GM12878 (cell line): ENCODE measurements around the gene CNNM2. TPM values are rescaled to one million over a fixed set of nuclear protein-coding genes. Genes with fewer than 3 reads are reported as not detected.
"Not testable (repeated sequence)": the region's sequence is repeated elsewhere in the genome, so short reads cannot be mapped to it uniquely, and the experiment has no call there.

ENCODE experiments used
- ATAC-seq: fragments of 200-7000 bp; cut with Tn5 transposase; 3 replicates; pipeline ENCODE4 v1.9.1; 2020; ENCODE audit warnings: mild to moderate bottlenecking, moderate library complexity
- BruUV-seq: library from RNA; stranded (reverse); fragments of 400-500 nt; replicated peaks from 2 replicates; lab custom pipeline; 2021; lab: Mats Ljungman, UMichigan
- CTCF ChIA-PET: fragments of 300-600 bp; sonication (Branson Sonifier 250); formaldehyde crosslinking; extraction: SDS; loops from one replicate; lab custom pipeline; 2021; ENCODE audit warnings: inconsistent platforms; lab: Yijun Ruan, JAX
- POLR2A ChIA-PET: fragments of 350-600 bp; formaldehyde crosslinking; extraction: SDS; loops from one replicate; lab custom pipeline; 2021; ENCODE audit warnings: inconsistent platforms; lab: Charles Lee
- RAD21 ChIA-PET: fragments of 300-600 bp; sonication (Branson Sonifier 250); formaldehyde crosslinking; loops from one replicate; lab custom pipeline; 2023; ENCODE audit warnings: antibody characterized with exemption; ENCODE audit not compliant: unreplicated experiment; lab: Charles Lee
- SMC1A ChIA-PET: fragments of 300-600 bp; sonication (Branson Sonifier 250); formaldehyde crosslinking; loops from one replicate; lab custom pipeline; 2023; ENCODE audit not compliant: unreplicated experiment, uncharacterized antibody; lab: Charles Lee
- DNase-seq: peaks from one replicate; pipeline ENCODE4 v3.0.0-alpha.2; 2011; ENCODE audit warnings: low read depth, low spot score
- FAIRE-seq: peaks from 3 replicates; lab custom pipeline; 2011; peaks lifted over from hg19 to GRCh38; lab: Jason Lieb, UNC
- H2AFZ ChIP-seq: 2 replicates; pipeline ENCODE4 v1.6.0; 2011; ENCODE audit warnings: low read depth, low read length, control low read depth; ENCODE audit not compliant: control insufficient read depth
- H3K27ac ChIP-seq: 2 replicates; pipeline ENCODE4 v1.5.1; 2011; ENCODE audit warnings: control low read depth; ENCODE audit not compliant: control insufficient read depth, insufficient read depth
- H3K27me3 ChIP-seq, 2 experiments: replicated peaks in 1 of 2; 2 replicates each; pipeline versions ENCODE4 v1.6.0 to v1.6.1; 2011; ENCODE audit warnings: low read length in 1 of 2; ENCODE audit not compliant: control insufficient read depth in 2 of 2, insufficient read depth in 2 of 2
- H3K36me3 ChIP-seq, 2 experiments: 2 replicates each; pipeline ENCODE4 v1.5.1; 2011; ENCODE audit warnings: low read length in 1 of 2; ENCODE audit not compliant: control insufficient read depth in 2 of 2, insufficient read depth in 2 of 2
- H3K4me1 ChIP-seq: 2 replicates; pipeline ENCODE4 v1.6.1; 2011; ENCODE audit warnings: mild to moderate bottlenecking, low read length, moderate library complexity, mixed read lengths; ENCODE audit not compliant: control insufficient read depth, insufficient read depth
- H3K4me2 ChIP-seq: 2 replicates; pipeline ENCODE4 v1.6.0; 2011; ENCODE audit warnings: control low read depth; ENCODE audit not compliant: control insufficient read depth, insufficient read depth
- H3K4me3 ChIP-seq: fragments of 200-600 bp; sonication (generic); 2 replicates; pipeline ENCODE4 v1.5.1; 2016
- H3K79me2 ChIP-seq: 2 replicates; pipeline ENCODE4 v1.6.0; 2011; ENCODE audit warnings: low read length; ENCODE audit not compliant: control insufficient read depth, insufficient read depth
- H3K9ac ChIP-seq: 2 replicates; pipeline ENCODE4 v1.8.0; 2011; ENCODE audit warnings: low read length, control low read depth, mixed read lengths; ENCODE audit not compliant: control insufficient read depth, insufficient read depth
- H3K9me3 ChIP-seq: replicated peaks from 3 replicates; pipeline ENCODE4 v1.5.1; 2011; ENCODE audit warnings: mild to moderate bottlenecking, low read length; ENCODE audit not compliant: control insufficient read depth, insufficient read depth
- H4K20me1 ChIP-seq: 2 replicates; pipeline ENCODE4 v1.6.0; 2011; ENCODE audit not compliant: control insufficient read depth, insufficient read depth
- BMI1 ChIP-seq: fragments of 450-650 bp; IDR thresholded peaks from 2 replicates; pipeline ENCODE4 v1.6.1; 2016; ENCODE audit warnings: mild to moderate bottlenecking, moderate library complexity, borderline replicate concordance
- BRCA1 ChIP-seq: IDR thresholded peaks from 2 replicates; pipeline ENCODE4 v1.6.1; 2011; ENCODE audit warnings: low read depth, low read length, improper control_type of control experiment
- CHD2 ChIP-seq: IDR thresholded peaks from 2 replicates; pipeline ENCODE4 v1.6.1; 2011; ENCODE audit warnings: low read depth, low read length, improper control_type of control experiment, borderline replicate concordance
- CREB1 ChIP-seq: IDR thresholded peaks from 2 replicates; pipeline ENCODE4 v1.6.1; 2012; ENCODE audit warnings: low read depth, mild to moderate bottlenecking, inconsistent platforms
- EZH2 ChIP-seq: IDR thresholded peaks from 2 replicates; pipeline ENCODE4 v1.6.1; 2012; ENCODE audit warnings: low read depth, mild to moderate bottlenecking, control low read depth, inconsistent platforms, low read length, borderline replicate concordance; ENCODE audit not compliant: control insufficient read depth
- HDAC2 ChIP-seq: fragments of 200-600 bp; sonication (generic); IDR thresholded peaks from 2 replicates; pipeline ENCODE4 v1.6.1; 2017
- JUNB ChIP-seq: IDR thresholded peaks from 2 replicates; pipeline ENCODE4 v1.6.1; 2016; ENCODE audit warnings: antibody characterized with exemption, mild to moderate bottlenecking
- SUZ12 ChIP-seq: fragments of 200-600 bp; sonication (generic); IDR thresholded peaks from one replicate; pipeline ENCODE4 v1.6.1; 2018; ENCODE audit warnings: antibody characterized with exemption, mild to moderate bottlenecking; ENCODE audit not compliant: unreplicated experiment
- TBL1XR1 ChIP-seq: IDR thresholded peaks from 2 replicates; pipeline ENCODE4 v1.6.1; 2012; ENCODE audit warnings: low read depth, low read length, improper control_type of control experiment
- WGBS: methylation state at CpG from one replicate; pipeline ENCODE4 v1.1.6; 2016; ENCODE audit warnings: low lambda C conversion rate; ENCODE audit not compliant: insufficient replicate concordance, insufficient coverage; ENCODE audit errors: missing lambda C conversion rate; 5-methylcytosine and 5-hydroxymethylcytosine counted together
- in situ Hi-C: fragments of 300-500 bp; cut with MboI; formaldehyde crosslinking; loops from 9 replicates; pipeline ENCODE4 v1.14.3; 2018; ENCODE audit warnings: mixed read lengths
- intact Hi-C: fragments of 100-400 bp; cut with micrococcal nuclease; formaldehyde crosslinking; loops from one replicate; pipeline ENCODE4 v1.14.2; 2022; ENCODE audit not compliant: unreplicated experiment
- polyA plus RNA-seq, 11 experiments: library from polyadenylated mRNA; depleted of rRNA in 4 of 11; unstranded in 6 of 11; stranded (reverse) in 5 of 11; fragments of >200 nt; fragmentation: Nextera tagmentation in 4 of 11; fragmentation: Illumina TruSeq in 1 of 11; extraction: Ambion mirVana in 4 of 11; extraction: Trizol in 1 of 11; gene quantifications; 1 replicate in 1 of 11; 2 replicates in 10 of 11; pipeline versions ENCODE4 v1.2.1 to v1.2.3, GENCODE V29; 2011 to 2016; ENCODE audit warnings: inconsistent platforms in 2 of 11, missing spikeins in 2 of 11, low read depth in 1 of 11
- total RNA-seq, 4 experiments: library from RNA; depleted of rRNA in 3 of 4; stranded (reverse); fragments of >200 nt in 3 of 4; fragmentation: Illumina TruSeq in 1 of 4; extraction: Trizol in 1 of 4; gene quantifications; 2 replicates each; pipeline versions ENCODE4 v1.2.1 to v1.2.3, GENCODE V29; 2013 to 2021
- TF ChIP-seq, protein P1 (sequence below): fragments of 450-650 bp; IDR thresholded peaks from 2 replicates; pipeline ENCODE4 v1.6.1; 2018; ENCODE audit warnings: borderline replicate concordance, mild to moderate bottlenecking; ENCODE audit not compliant: partially characterized antibody
- TF ChIP-seq, protein P2 (sequence below), 3 experiments: IDR thresholded peaks in 2 of 3; conservative IDR thresholded peaks in 1 of 3; 2 replicates each; pipeline ENCODE4 v1.5.1; 2011; ENCODE audit warnings: low read depth in 3 of 3, low read length in 3 of 3, mild to moderate bottlenecking in 3 of 3, control low read depth in 2 of 3, moderate library complexity in 2 of 3, inconsistent platforms in 1 of 3, mixed read lengths in 1 of 3; ENCODE audit not compliant: control insufficient read depth in 2 of 3, insufficient read depth in 1 of 3; ENCODE audit errors: extremely low read depth in 1 of 3
- TF ChIP-seq, protein P3 (sequence below): fragments of 450-650 bp; conservative IDR thresholded peaks from 2 replicates; pipeline ENCODE4 v1.6.1; 2017; ENCODE audit warnings: mild to moderate bottlenecking, moderate library complexity

Gene CNNM2
- total and polyA plus RNA-seq, 10 of the 15 experiments (the other 5 are each of a cell fraction or from before 2014, with no cell fraction given): 0.18 to 7.3 (median 2.5) TPM

DNA sequence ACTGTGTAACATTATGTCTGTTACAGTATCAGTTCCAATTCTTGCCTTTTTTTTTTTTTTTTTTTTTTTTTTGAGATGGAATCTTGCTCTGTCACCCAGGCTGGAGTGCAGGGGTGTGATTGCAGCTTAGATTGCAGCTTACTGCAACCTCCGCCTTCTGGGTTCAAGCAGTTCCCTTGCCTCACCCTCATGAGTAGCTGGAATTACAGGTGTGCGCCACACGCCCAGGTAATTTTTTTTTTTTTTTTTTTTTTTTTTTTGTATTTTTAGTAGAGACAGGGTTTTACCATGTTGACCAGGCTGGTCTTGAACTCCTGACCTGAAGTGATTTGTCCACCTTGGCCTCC lies 58.3 kb downstream of the CNNM2 start:
- SMC1A ChIA-PET, in situ Hi-C loops, CTCF ChIA-PET, H3K4me2 ChIP-seq, H3K27me3 ChIP-seq, H2AFZ ChIP-seq, H3K9ac ChIP-seq, H4K20me1 ChIP-seq, H3K27ac ChIP-seq, H3K9me3 ChIP-seq, H3K4me1 ChIP-seq, H3K4me3 ChIP-seq, intact Hi-C loops, DNase-seq, FAIRE-seq, H3K36me3 ChIP-seq, RAD21 ChIA-PET, H3K79me2 ChIP-seq, BruUV-seq, ATAC-seq: not testable (repeated sequence)
- POLR2A ChIA-PET: interaction anchor here (0.6 to 0.7 kb wide), 2 partner anchors 9 to 29 kb away, joined by 3 to 5 read pairs; no protein-coding TSS in a partner anchor
- 61% methylated on average over 3 of the region's 3 CpGs for WGBS

DNA sequence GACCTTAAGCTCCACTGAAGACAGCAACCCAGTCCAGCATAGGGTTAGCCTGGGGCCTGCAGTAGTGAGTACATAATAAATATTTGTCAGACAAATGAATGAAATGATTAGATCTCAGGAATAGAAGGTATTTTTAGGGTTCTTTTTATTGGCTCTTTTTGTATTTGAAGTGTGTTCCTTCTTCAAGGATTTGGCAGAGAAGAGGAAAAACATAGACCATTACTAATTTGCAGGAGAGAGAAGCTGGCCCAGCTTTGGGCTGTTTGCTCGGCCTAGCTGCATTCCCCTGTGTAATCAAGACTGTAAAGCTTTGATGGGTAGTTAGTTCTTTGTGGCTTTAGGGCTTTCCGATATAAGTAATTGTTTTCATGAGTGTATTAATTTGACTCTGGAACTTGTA lies 64.2 kb downstream of the CNNM2 start:
- POLR2A ChIA-PET: no interaction called here
- CTCF ChIA-PET: no interaction called here
- Histone ChIP-seq H2AFZ (no peak overlapping the region), H3K9me3 (no peaks in the 10 kb centered on the region), H4K20me1 (no peaks in the 10 kb centered on the region), H3K27ac (no peak overlapping the region), H3K9ac (no peak overlapping the region), H3K27me3 (no peaks in the 10 kb centered on the region), H3K36me3 (no peaks in the 10 kb centered on the region), H3K4me1 (no peaks in the 10 kb centered on the region), H3K79me2 (no peaks in the 10 kb centered on the region), H3K4me2 (no peak overlapping the region), H3K4me3 (no peak overlapping the region)
- no peak for ATAC-seq
- in situ Hi-C loops (no loop called here), intact Hi-C loops (no loop called here)
- DNase-seq: no peak
- BruUV-seq: no TSS peak
- no peak for FAIRE-seq
- WGBS: 98% methylated on average over 2 of the region's 2 CpGs
- RAD21 ChIA-PET: no interaction called here
- SMC1A ChIA-PET: no interaction called here
- TF ChIP-seq, protein P1, sequence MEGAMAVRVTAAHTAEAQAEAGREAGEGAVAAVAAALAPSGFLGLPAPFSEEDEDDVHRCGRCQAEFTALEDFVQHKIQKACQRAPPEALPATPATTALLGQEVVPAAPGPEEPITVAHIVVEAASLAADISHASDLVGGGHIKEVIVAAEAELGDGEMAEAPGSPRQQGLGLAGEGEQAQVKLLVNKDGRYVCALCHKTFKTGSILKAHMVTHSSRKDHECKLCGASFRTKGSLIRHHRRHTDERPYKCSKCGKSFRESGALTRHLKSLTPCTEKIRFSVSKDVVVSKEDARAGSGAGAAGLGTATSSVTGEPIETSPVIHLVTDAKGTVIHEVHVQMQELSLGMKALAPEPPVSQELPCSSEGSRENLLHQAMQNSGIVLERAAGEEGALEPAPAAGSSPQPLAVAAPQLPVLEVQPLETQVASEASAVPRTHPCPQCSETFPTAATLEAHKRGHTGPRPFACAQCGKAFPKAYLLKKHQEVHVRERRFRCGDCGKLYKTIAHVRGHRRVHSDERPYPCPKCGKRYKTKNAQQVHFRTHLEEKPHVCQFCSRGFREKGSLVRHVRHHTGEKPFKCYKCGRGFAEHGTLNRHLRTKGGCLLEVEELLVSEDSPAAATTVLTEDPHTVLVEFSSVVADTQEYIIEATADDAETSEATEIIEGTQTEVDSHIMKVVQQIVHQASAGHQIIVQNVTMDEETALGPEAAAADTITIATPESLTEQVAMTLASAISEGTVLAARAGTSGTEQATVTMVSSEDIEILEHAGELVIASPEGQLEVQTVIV: no peak
- no peak for TF ChIP-seq HDAC2
- TF ChIP-seq CHD2: no peak
- TF ChIP-seq TBL1XR1: no peak
- TF ChIP-seq BRCA1: no peak
- no peak for TF ChIP-seq BMI1
- no peak for TF ChIP-seq EZH2
- TF ChIP-seq, protein P2, sequence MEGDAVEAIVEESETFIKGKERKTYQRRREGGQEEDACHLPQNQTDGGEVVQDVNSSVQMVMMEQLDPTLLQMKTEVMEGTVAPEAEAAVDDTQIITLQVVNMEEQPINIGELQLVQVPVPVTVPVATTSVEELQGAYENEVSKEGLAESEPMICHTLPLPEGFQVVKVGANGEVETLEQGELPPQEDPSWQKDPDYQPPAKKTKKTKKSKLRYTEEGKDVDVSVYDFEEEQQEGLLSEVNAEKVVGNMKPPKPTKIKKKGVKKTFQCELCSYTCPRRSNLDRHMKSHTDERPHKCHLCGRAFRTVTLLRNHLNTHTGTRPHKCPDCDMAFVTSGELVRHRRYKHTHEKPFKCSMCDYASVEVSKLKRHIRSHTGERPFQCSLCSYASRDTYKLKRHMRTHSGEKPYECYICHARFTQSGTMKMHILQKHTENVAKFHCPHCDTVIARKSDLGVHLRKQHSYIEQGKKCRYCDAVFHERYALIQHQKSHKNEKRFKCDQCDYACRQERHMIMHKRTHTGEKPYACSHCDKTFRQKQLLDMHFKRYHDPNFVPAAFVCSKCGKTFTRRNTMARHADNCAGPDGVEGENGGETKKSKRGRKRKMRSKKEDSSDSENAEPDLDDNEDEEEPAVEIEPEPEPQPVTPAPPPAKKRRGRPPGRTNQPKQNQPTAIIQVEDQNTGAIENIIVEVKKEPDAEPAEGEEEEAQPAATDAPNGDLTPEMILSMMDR (IDR thresholded peaks at IDR 0.05 in 2 of 3, conservative IDR thresholded peaks at IDR 0.05 in 1 of 3; ENCODE audit: control insufficient read depth in 2 of 3, extremely low read depth in 1 of 3, insufficient read depth in 1 of 3, low read depth in 3 of 3, low read length in 3 of 3): no peak
- no peak for TF ChIP-seq SUZ12
- TF ChIP-seq, protein P3, sequence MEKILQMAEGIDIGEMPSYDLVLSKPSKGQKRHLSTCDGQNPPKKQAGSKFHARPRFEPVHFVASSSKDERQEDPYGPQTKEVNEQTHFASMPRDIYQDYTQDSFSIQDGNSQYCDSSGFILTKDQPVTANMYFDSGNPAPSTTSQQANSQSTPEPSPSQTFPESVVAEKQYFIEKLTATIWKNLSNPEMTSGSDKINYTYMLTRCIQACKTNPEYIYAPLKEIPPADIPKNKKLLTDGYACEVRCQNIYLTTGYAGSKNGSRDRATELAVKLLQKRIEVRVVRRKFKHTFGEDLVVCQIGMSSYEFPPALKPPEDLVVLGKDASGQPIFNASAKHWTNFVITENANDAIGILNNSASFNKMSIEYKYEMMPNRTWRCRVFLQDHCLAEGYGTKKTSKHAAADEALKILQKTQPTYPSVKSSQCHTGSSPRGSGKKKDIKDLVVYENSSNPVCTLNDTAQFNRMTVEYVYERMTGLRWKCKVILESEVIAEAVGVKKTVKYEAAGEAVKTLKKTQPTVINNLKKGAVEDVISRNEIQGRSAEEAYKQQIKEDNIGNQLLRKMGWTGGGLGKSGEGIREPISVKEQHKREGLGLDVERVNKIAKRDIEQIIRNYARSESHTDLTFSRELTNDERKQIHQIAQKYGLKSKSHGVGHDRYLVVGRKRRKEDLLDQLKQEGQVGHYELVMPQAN: no peak
- no peak for TF ChIP-seq JUNB
- no peak for TF ChIP-seq CREB1
